HG02970 (cell line): ENCODE data around the gene PNMA3.
"Not testable (repeated sequence)": the region's sequence is repeated elsewhere in the genome, so short reads cannot be mapped to it uniquely, and the experiment has no call there.

ENCODE experiments used
- ATAC-seq: cut with Tn5 transposase; IDR thresholded peaks from one replicate; pipeline ENCODE4 v1.9.1; 2021; ENCODE audit warnings: mild to moderate bottlenecking, moderate library complexity, moderate number of reproducible peaks; ENCODE audit not compliant: unreplicated experiment, low FRiP score

Gene PNMA3

GRCh38 chrX:153055871-153056749, at the start of gene PNMA3:
PNMA3 (plus strand) TSS chrX:153056470; CDS start chrX:153057056, 586 bp downstream.
- ATAC-seq, result no peak

GRCh38 chrX:153017174-153017573, 39.1 kb upstream of the PNMA3 start:
- ATAC-seq, result not testable (repeated sequence)

GRCh38 chrX:153019166-153019565, 37.1 kb upstream of the PNMA3 start:
- no peak for ATAC-seq

GRCh38 chrX:153026501-153026900, 29.8 kb upstream of the PNMA3 start:
- ATAC-seq, result not testable (repeated sequence)

GRCh38 chrX:153028487-153028886, 27.8 kb upstream of the PNMA3 start:
- not testable (repeated sequence) for ATAC-seq

GRCh38 chrX:153029162-153029561, 27.1 kb upstream of the PNMA3 start:
- no peak for ATAC-seq

- ATAC-seq, result no peak
Observed at GRCh38 chrX:153029875-153030274, 26.4 kb upstream of the PNMA3 start.

- ATAC-seq, result no peak
Observed at GRCh38 chrX:153030801-153031200, 25.5 kb upstream of the PNMA3 start.

GRCh38 chrX:153032397-153033118, 23.7 kb upstream of the PNMA3 start:
- no peak for ATAC-seq

GRCh38 chrX:153049093-153049492, 7.2 kb upstream of the PNMA3 start:
- ATAC-seq, result no peak

- ATAC-seq, result no peak
Observed at GRCh38 chrX:153052534-153052933, 3.7 kb upstream of the PNMA3 start.

GRCh38 chrX:153057281-153057680, 1.0 kb downstream of the PNMA3 start:
- ATAC-seq, result no peak

- ATAC-seq, result no peak
Observed at GRCh38 chrX:153059191-153060094, 3.2 kb downstream of the PNMA3 start.

GRCh38 chrX:153060095-153060445, 3.8 kb downstream of the PNMA3 start:
- ATAC-seq, result no peak

GRCh38 chrX:153061732-153062131, 5.5 kb downstream of the PNMA3 start:
- no peak for ATAC-seq

GRCh38 chrX:153063315-153063714, 7.0 kb downstream of the PNMA3 start:
- ATAC-seq, result no peak

GRCh38 chrX:153064061-153064460, 7.8 kb downstream of the PNMA3 start:
- ATAC-seq, result no peak

- no peak for ATAC-seq
Observed at GRCh38 chrX:153065389-153065788, 9.1 kb downstream of the PNMA3 start.

GRCh38 chrX:153066402-153066801, 10.1 kb downstream of the PNMA3 start:
- not testable (repeated sequence) for ATAC-seq

- not testable (repeated sequence) for ATAC-seq
Observed at GRCh38 chrX:153071909-153072583, 15.8 kb downstream of the PNMA3 start, which contains the start of gene PNMA6A. PNMA6A (plus strand) TSS chrX:153072454; CDS start chrX:153073063, 609 bp downstream.
